Thyroid gland (tissue), 4 donors: ENCODE results near the gene ATAD3B.
"Not testable (repeated sequence)": the region's sequence is repeated elsewhere in the genome, so short reads cannot be mapped to it uniquely, and the experiment has no call there.

Experiments used
- CTCF ChIP-seq, 6 experiments: fragments of 200-600 bp in 3 of 6; fragments of 450-650 bp in 3 of 6; sonication (generic) in 3 of 6; IDR thresholded peaks; one replicate each; pipeline ENCODE4 v1.5.1; 2016 to 2019; ENCODE audit warnings: antibody characterized with exemption in 6 of 6, mild to moderate bottlenecking in 2 of 6, inconsistent platforms in 1 of 6, moderate library complexity in 1 of 6
- POLR2A ChIP-seq, 2 donors: fragments of 450-650 bp; IDR thresholded peaks; one replicate each; pipeline ENCODE4 v1.6.1; 2017; ENCODE audit warnings: antibody characterized with exemption in 2 of 2, mild to moderate bottlenecking in 2 of 2, moderate library complexity in 1 of 2

- TF ChIP-seq CTCF, POLR2A (IDR thresholded peaks at IDR 0.05): not testable (repeated sequence)
These were observed 42.6 kb upstream of the ATAD3B start for GRCh38 chr1:1428967-1429366.
